ENCODE data around the gene UBE2G1. TPM values are rescaled to one million over a fixed set of nuclear protein-coding genes. Genes with fewer than 3 reads are reported as not detected.

The UBE2G1 gene
- total RNA-seq, 1 experiment from 2014 or later, result 60.8 TPM

DNA sequence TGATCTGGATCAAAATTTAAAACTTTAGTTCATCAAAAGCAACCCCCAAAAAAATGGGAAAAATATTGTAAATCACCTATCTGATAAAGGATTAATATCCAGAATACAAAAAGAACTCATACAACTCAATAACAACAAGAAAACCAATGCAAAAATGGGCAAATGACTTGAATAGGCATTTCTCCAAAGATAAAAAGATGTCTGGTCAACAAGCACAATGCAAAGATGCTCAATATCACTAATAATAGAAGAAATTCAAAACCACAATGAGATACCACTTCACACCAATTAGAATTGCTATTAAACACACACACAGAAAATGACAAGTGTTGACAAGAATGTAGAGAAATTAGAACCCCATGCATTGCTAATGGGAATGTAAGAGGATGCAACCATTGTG lies 40.4 kb downstream of the UBE2G1 start:
- Histone ChIP-seq H3K36me3 (ENCODE audit: insufficient read depth, low read length) (peaks cover 16% of the 10 kb centered on the region), H3K9ac (ENCODE audit: low read length) (no peak overlapping the region), H3K27ac (ENCODE audit: low read length) (no peak overlapping the region), H3K79me2 (ENCODE audit: low read length) (peaks cover 99% of the 10 kb centered on the region), H3K4me3 (ENCODE audit: low read length) (no peak overlapping the region), H4K20me1 (ENCODE audit: insufficient read depth, low read depth, low read length) (peaks cover 7% of the 10 kb centered on the region), H3K9me2 (replicated peaks; ENCODE audit: insufficient read depth, low read length) (no peaks in the 10 kb centered on the region), H3K4me2 (ENCODE audit: low read depth, low read length, poor library complexity, severe bottlenecking) (no peak overlapping the region), H3K9me3 (ENCODE audit: low read length) (no peaks in the 10 kb centered on the region), H3K4me1 (ENCODE audit: low read length) (peaks cover 16% of the 10 kb centered on the region), H2AFZ (ENCODE audit: low read length) (no peak overlapping the region), H3K27me3 (ENCODE audit: low read length) (no peaks in the 10 kb centered on the region)
- DNase-seq, result no peak

DNA sequence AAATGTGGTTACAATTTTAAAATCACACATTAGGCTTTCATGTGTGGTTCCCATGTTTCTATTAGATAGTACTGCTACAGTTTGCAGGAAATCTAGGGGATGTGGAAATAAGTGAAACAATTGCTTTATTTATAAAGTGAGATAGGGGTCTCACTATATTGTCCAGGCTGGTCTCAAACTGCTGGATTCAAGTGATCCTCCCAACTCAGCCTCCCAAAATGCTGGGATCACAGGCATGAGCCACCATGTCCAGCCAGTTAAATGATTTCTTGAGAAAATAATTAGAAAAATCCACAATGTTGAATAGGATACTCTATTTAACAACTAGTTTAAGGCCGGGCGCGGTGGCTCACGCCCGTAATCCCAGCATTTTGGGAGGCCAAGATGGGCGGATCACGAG lies 42.0 kb downstream of the UBE2G1 start:
- no peak overlapping the region for H3K27ac ChIP-seq (ENCODE audit: low read length)
- H3K4me2 ChIP-seq (ENCODE audit: low read depth, low read length, poor library complexity, severe bottlenecking), result no peak overlapping the region
- H3K79me2 ChIP-seq (ENCODE audit: low read length), result peaks cover 100% of the 10 kb centered on the region
- peaks cover 16% of the 10 kb centered on the region for H3K4me1 ChIP-seq (ENCODE audit: low read length)
- no peaks in the 10 kb centered on the region for H3K9me2 ChIP-seq (replicated peaks; ENCODE audit: insufficient read depth, low read length)
- no peak overlapping the region for H3K4me3 ChIP-seq (ENCODE audit: low read length)
- no peaks in the 10 kb centered on the region for H3K9me3 ChIP-seq (ENCODE audit: low read length)
- peaks cover 7% of the 10 kb centered on the region for H4K20me1 ChIP-seq (ENCODE audit: insufficient read depth, low read depth, low read length)
- H3K36me3 ChIP-seq (ENCODE audit: insufficient read depth, low read length), result peaks cover 16% of the 10 kb centered on the region
- no peak overlapping the region for H2AFZ ChIP-seq (ENCODE audit: low read length)
- H3K27me3 ChIP-seq (ENCODE audit: low read length), result no peaks in the 10 kb centered on the region
- DNase-seq, result no peak
- no peak overlapping the region for H3K9ac ChIP-seq (ENCODE audit: low read length)

DNA sequence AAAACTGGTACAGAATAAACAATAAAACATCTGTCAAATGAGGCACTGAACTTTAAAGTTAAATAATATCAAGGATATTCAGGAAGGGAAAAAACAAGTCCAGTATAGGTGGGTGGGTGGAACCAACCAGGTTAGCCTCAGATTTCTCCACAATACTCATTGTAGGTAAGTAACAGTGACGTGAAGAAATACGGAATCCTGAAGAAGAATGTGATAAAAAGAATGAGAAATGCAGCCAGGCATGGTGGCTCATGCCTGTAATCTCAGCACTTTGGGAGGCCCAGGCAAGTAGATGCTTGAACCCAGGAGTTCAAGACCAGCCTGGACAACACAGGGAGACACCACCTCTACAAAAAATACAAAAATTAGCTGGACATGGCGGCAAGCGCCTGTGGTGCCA lies 47.3 kb downstream of the UBE2G1 start:
- no peak overlapping the region for H3K27ac ChIP-seq (ENCODE audit: low read length)
- no peak overlapping the region for H3K4me3 ChIP-seq (ENCODE audit: low read length)
- H3K4me2 ChIP-seq (ENCODE audit: low read depth, low read length, poor library complexity, severe bottlenecking), result no peak overlapping the region
- peaks cover 4% of the 10 kb centered on the region for H4K20me1 ChIP-seq (ENCODE audit: insufficient read depth, low read depth, low read length)
- no peak overlapping the region for H3K9ac ChIP-seq (ENCODE audit: low read length)
- H2AFZ ChIP-seq (ENCODE audit: low read length), result no peak overlapping the region
- peaks cover 98% of the 10 kb centered on the region for H3K79me2 ChIP-seq (ENCODE audit: low read length)
- no peaks in the 10 kb centered on the region for H3K9me2 ChIP-seq (replicated peaks; ENCODE audit: insufficient read depth, low read length)
- DNase-seq, result no peak
- H3K9me3 ChIP-seq (ENCODE audit: low read length), result no peaks in the 10 kb centered on the region
- no peaks in the 10 kb centered on the region for H3K27me3 ChIP-seq (ENCODE audit: low read length)
- H3K4me1 ChIP-seq (ENCODE audit: low read length), result peaks cover 22% of the 10 kb centered on the region
- 0 out of 2 replicates have a peak, but pooled peaks cover 2% of the 10 kb centered on the region for H3K36me3 ChIP-seq (ENCODE audit: insufficient read depth, low read length)

DNA sequence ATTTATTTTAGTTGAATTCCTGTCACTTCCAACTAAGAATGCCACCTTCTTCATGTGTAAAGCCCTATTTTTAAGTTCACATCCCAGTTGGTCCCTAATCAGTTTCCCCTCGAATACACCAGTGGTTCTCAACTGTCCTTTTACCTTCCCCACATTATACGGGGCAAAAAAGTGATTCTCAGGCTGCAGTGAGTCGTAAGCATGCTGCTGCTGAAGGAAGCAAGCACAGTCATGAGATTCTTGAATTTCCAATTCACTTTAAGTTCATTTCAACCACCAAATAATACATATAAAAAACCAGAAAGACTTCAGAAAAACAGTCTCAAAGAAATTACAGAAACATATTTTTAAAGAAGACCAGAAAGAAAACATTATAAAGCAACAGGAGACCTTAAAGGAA lies 47.9 kb downstream of the UBE2G1 start:
- no peaks in the 10 kb centered on the region for H4K20me1 ChIP-seq (ENCODE audit: insufficient read depth, low read depth, low read length)

DNA sequence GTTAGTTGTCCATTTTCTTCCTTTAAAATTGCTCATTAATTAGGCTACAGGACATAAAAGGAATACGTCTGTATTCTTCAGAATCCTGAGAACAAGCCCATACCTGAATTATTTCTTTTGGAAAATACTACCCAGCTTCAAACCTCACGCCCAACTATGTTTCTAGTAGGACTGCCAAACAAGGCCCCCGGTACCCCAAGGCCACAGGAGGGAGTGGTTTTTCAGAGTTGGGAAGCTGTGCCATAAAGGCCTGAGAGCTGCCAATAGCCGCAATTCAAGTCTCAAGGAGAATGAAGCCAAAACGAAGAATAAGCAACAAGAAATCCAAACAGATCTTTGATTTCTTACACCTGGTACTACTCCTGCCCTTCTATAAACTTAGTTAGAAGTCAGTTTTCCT lies 48.3 kb downstream of the UBE2G1 start:
- H3K4me3 ChIP-seq (ENCODE audit: low read length), result no peak overlapping the region
- H3K4me2 ChIP-seq (ENCODE audit: low read depth, low read length, poor library complexity, severe bottlenecking), result no peak overlapping the region
- DNase-seq, result no peak
- H3K27ac ChIP-seq (ENCODE audit: low read length), result no peak overlapping the region
- no peaks in the 10 kb centered on the region for H3K9me3 ChIP-seq (ENCODE audit: low read length)
- peaks cover 25% of the 10 kb centered on the region for H3K4me1 ChIP-seq (ENCODE audit: low read length)
- H2AFZ ChIP-seq (ENCODE audit: low read length), result no peak overlapping the region
- no peak overlapping the region for H3K9ac ChIP-seq (ENCODE audit: low read length)
- H3K79me2 ChIP-seq (ENCODE audit: low read length), result peaks cover 98% of the 10 kb centered on the region
- no peaks in the 10 kb centered on the region for H4K20me1 ChIP-seq (ENCODE audit: insufficient read depth, low read depth, low read length)
- H3K36me3 ChIP-seq (ENCODE audit: insufficient read depth, low read length), result no peaks in the 10 kb centered on the region
- no peaks in the 10 kb centered on the region for H3K27me3 ChIP-seq (ENCODE audit: low read length)
- H3K9me2 ChIP-seq (replicated peaks; ENCODE audit: insufficient read depth, low read length), result no peaks in the 10 kb centered on the region

More for the DNA sequence above, 47.9 kb downstream of the UBE2G1 start:
- no peaks in the 10 kb centered on the region for H3K36me3 ChIP-seq (ENCODE audit: insufficient read depth, low read length)
- no peak for DNase-seq
- no peaks in the 10 kb centered on the region for H3K27me3 ChIP-seq (ENCODE audit: low read length)
- no peak overlapping the region for H3K4me2 ChIP-seq (ENCODE audit: low read depth, low read length, poor library complexity, severe bottlenecking)
- no peaks in the 10 kb centered on the region for H3K9me3 ChIP-seq (ENCODE audit: low read length)
- no peak overlapping the region for H3K4me3 ChIP-seq (ENCODE audit: low read length)
- H3K79me2 ChIP-seq (ENCODE audit: low read length), result peaks cover 98% of the 10 kb centered on the region
- H3K27ac ChIP-seq (ENCODE audit: low read length), result no peak overlapping the region
- H3K9me2 ChIP-seq (replicated peaks; ENCODE audit: insufficient read depth, low read length), result no peaks in the 10 kb centered on the region
- no peak overlapping the region for H3K9ac ChIP-seq (ENCODE audit: low read length)
- H3K4me1 ChIP-seq (ENCODE audit: low read length), result peaks cover 22% of the 10 kb centered on the region
- H2AFZ ChIP-seq (ENCODE audit: low read length), result no peak overlapping the region

DNA sequence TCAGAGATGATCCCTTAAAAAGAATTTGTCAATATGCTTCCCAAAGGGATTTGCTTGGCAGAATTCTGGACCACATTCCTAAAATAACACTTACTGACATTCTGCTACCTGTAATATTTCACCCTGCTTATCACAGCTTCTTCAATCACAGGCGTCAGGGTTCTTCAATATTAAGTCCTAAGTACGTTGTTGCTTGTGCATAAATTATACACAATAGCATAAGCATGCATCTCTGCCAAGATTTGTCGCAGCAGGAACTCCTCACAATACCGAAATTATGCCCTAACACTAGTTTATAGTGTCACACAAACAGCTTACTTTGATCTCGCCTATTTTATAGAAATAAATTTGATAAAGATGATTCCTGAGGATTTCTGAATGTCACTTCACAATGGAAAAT lies 48.9 kb downstream of the UBE2G1 start:
- H3K4me3 ChIP-seq (ENCODE audit: low read length), result no peak overlapping the region
- H3K36me3 ChIP-seq (ENCODE audit: insufficient read depth, low read length), result no peaks in the 10 kb centered on the region
- no peaks in the 10 kb centered on the region for H4K20me1 ChIP-seq (ENCODE audit: insufficient read depth, low read depth, low read length)
- DNase-seq, result no peak
- no peak overlapping the region for H3K9ac ChIP-seq (ENCODE audit: low read length)
- H3K9me3 ChIP-seq (ENCODE audit: low read length), result no peaks in the 10 kb centered on the region
- peaks cover 26% of the 10 kb centered on the region for H3K4me1 ChIP-seq (ENCODE audit: low read length)
- no peaks in the 10 kb centered on the region for H3K9me2 ChIP-seq (replicated peaks; ENCODE audit: insufficient read depth, low read length)
- no peaks in the 10 kb centered on the region for H3K27me3 ChIP-seq (ENCODE audit: low read length)
- no peak overlapping the region for H3K27ac ChIP-seq (ENCODE audit: low read length)
- no peak overlapping the region for H3K4me2 ChIP-seq (ENCODE audit: low read depth, low read length, poor library complexity, severe bottlenecking)
- H2AFZ ChIP-seq (ENCODE audit: low read length), result no peak overlapping the region
- peaks cover 98% of the 10 kb centered on the region for H3K79me2 ChIP-seq (ENCODE audit: low read length)

DNA sequence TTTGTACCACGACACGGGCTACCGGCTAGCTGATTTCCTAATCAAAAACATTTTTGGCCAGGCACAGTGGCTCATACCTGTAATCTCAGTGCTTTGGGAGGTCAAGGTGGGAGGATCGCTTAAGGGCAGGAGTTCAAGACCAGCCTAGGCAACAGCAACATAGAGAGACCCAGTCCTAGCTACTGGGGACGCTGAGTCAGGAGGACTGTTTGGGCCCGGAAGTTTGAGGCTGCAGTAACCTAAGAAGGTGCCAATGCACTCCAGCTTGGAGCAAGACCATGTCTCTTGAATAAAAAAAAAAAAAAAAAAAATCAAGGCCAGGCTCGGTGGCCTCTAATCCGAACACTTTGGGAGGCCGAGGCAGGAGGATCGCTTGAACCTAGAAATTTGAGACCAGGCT lies 49.8 kb downstream of the UBE2G1 start:
- no peaks in the 10 kb centered on the region for H4K20me1 ChIP-seq (ENCODE audit: insufficient read depth, low read depth, low read length)
- H3K9me2 ChIP-seq (replicated peaks; ENCODE audit: insufficient read depth, low read length), result no peaks in the 10 kb centered on the region
- H3K4me2 ChIP-seq (ENCODE audit: low read depth, low read length, poor library complexity, severe bottlenecking), result no peak overlapping the region
- no peaks in the 10 kb centered on the region for H3K27me3 ChIP-seq (ENCODE audit: low read length)
- H3K27ac ChIP-seq (ENCODE audit: low read length), result no peak overlapping the region
- H3K9ac ChIP-seq (ENCODE audit: low read length), result no peak overlapping the region
- no peaks in the 10 kb centered on the region for H3K9me3 ChIP-seq (ENCODE audit: low read length)
- H3K79me2 ChIP-seq (ENCODE audit: low read length), result peaks cover 98% of the 10 kb centered on the region
- H2AFZ ChIP-seq (ENCODE audit: low read length), result no peak overlapping the region
- peaks cover 21% of the 10 kb centered on the region for H3K4me1 ChIP-seq (ENCODE audit: low read length)
- H3K4me3 ChIP-seq (ENCODE audit: low read length), result no peak overlapping the region
- DNase-seq, result no peak
- no peaks in the 10 kb centered on the region for H3K36me3 ChIP-seq (ENCODE audit: insufficient read depth, low read length)

DNA sequence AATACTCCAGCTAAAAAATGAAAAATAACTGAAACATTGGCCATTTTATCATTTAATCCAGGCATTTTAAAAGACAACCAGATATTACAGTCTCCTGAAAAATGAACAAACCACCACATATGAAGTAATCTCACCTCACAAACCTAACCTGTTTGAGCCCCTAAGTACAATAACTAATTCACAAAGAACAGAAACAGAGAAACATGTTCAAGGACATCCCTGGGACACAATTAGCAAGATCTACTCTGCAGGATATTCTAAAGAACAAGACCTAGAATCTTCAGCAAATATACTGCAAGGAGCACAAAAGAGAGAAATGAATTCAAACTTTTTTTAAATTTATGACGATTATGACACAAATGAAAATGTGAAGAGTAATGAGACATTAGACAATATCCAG lies 51.9 kb downstream of the UBE2G1 start:
- Histone ChIP-seq H3K36me3 (ENCODE audit: insufficient read depth, low read length) (no peaks in the 10 kb centered on the region), H3K4me1 (ENCODE audit: low read length) (peaks cover 24% of the 10 kb centered on the region), H3K9me3 (ENCODE audit: low read length) (no peaks in the 10 kb centered on the region), H3K9me2 (replicated peaks; ENCODE audit: insufficient read depth, low read length) (no peaks in the 10 kb centered on the region), H3K79me2 (ENCODE audit: low read length) (peaks cover 98% of the 10 kb centered on the region), H3K27me3 (ENCODE audit: low read length) (no peaks in the 10 kb centered on the region), H3K4me3 (ENCODE audit: low read length) (no peak overlapping the region), H3K27ac (ENCODE audit: low read length) (peak overlapping the region; percentile 28; the same call in 1 of the 2 replicates), H2AFZ (ENCODE audit: low read length) (no peak overlapping the region), H4K20me1 (ENCODE audit: insufficient read depth, low read depth, low read length) (no peaks in the 10 kb centered on the region), H3K4me2 (ENCODE audit: low read depth, low read length, poor library complexity, severe bottlenecking) (no peak overlapping the region), H3K9ac (ENCODE audit: low read length) (no peak overlapping the region)
- DNase-seq, result no peak

DNA sequence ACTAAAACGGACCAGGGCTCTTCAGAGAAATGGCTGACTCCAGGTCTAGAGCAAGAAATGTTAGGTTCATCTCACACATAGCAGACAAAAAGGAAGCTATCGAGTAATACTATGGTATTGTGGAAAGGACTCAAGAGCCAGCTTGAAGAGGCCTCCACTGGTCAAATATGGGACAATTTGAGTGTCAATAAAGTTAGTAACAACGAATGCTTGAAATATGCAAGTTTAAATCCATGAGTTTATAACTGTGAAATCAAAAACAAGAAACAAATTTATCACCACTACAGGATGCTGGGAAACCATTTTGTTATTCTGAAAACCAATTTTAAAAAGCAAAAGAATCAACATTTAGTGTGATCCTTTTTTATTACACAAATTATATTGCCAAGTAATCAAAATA lies 52.3 kb downstream of the UBE2G1 start:
- no peak overlapping the region for H3K4me2 ChIP-seq (ENCODE audit: low read depth, low read length, poor library complexity, severe bottlenecking)
- no peaks in the 10 kb centered on the region for H3K27me3 ChIP-seq (ENCODE audit: low read length)
- no peak overlapping the region for H3K9ac ChIP-seq (ENCODE audit: low read length)
- no peaks in the 10 kb centered on the region for H3K9me3 ChIP-seq (ENCODE audit: low read length)
- H3K79me2 ChIP-seq (ENCODE audit: low read length), result peaks cover 98% of the 10 kb centered on the region
- H3K4me3 ChIP-seq (ENCODE audit: low read length), result no peak overlapping the region
- peak overlapping the region; percentile 28; the same call in 1 of the 2 replicates for H3K27ac ChIP-seq (ENCODE audit: low read length)
- H4K20me1 ChIP-seq (ENCODE audit: insufficient read depth, low read depth, low read length), result no peaks in the 10 kb centered on the region
- no peak for DNase-seq
- H2AFZ ChIP-seq (ENCODE audit: low read length), result no peak overlapping the region
- H3K36me3 ChIP-seq (ENCODE audit: insufficient read depth, low read length), result no peaks in the 10 kb centered on the region
- peaks cover 24% of the 10 kb centered on the region for H3K4me1 ChIP-seq (ENCODE audit: low read length)
- H3K9me2 ChIP-seq (replicated peaks; ENCODE audit: insufficient read depth, low read length), result no peaks in the 10 kb centered on the region
